HG02973 (cell line): ENCODE measurements around the gene ZNF593.

ENCODE experiments used
- ATAC-seq: cut with Tn5 transposase; IDR thresholded peaks from one replicate; pipeline ENCODE4 v1.9.1; 2021; ENCODE audit warnings: moderate library complexity; ENCODE audit not compliant: unreplicated experiment

Gene ZNF593

GRCh38 chr1:26200413-26200812 is 30.7 kb downstream of the ZNF593 start:
- no peak for ATAC-seq

GRCh38 chr1:26203642-26204318 is 34.1 kb downstream of the ZNF593 start:
- ATAC-seq = no peak

GRCh38 chr1:26210147-26210870 is 40.6 kb downstream of the ZNF593 start:
- ATAC-seq = no peak

GRCh38 chr1:26212726-26213125 is 43.0 kb downstream of the ZNF593 start:
- no peak for ATAC-seq

GRCh38 chr1:26213335-26213905 is 43.7 kb downstream of the ZNF593 start:
- no peak for ATAC-seq

- ATAC-seq = no peak
Measured at GRCh38 chr1:26215246-26215645, 45.5 kb downstream of the ZNF593 start.

- ATAC-seq = no peak
Measured at GRCh38 chr1:26218906-26219494, 49.3 kb downstream of the ZNF593 start.
